GM04503 (cell line): ENCODE results near the gene A4GNT.
"Not testable (repeated sequence)": the region's sequence is repeated elsewhere in the genome, so short reads cannot be mapped to it uniquely, and the experiment has no call there.

Experiments used
- DNase-seq: peaks from one replicate; pipeline ENCODE4 v3.0.0-alpha.2; 2012; ENCODE audit warnings: low read depth

The A4GNT gene

GRCh38 chr3:138132239-138132638 lies at the start of gene A4GNT:
Gene A4GNT, minus strand, starts transcription at chr3:138132390. Its CDS starts 1,134 bp downstream, at chr3:138131256.
- no peak for DNase-seq

DNA sequence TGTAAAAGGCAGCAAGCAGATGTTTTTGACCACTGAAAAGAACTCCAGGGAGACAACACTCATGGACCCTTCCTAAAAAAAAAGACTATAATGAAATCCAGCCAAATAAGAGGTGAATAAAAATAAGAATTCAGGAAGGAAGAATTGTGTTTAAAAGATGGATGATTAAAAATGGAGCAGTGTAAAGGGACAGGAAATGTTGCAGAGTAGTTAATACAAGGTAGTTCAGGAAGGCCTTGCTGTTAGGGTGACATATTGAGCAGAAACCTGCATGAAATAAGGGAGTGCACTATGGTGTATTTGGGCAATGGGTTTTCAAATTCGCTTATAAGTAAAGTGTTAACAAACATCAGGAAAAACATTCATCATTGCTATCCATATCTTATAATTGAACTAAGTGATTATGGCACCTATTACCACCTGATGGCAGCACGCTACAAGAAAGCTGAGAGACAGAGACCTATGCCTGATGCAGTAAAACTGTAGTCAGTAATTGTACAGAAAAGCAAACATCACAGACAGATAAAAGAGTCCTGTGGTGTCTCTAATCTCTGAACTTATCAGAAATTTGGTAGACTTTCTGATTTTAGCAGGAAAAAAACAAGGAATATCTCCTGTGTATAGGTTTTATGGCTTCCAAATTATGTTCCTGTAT lies 48.3 kb upstream of the A4GNT start:
- no peak for DNase-seq

- peak; percentile 47 for DNase-seq
Observed at GRCh38 chr3:138174421-138175131, 42.4 kb upstream of the A4GNT start, which contains the start of gene DBR1. Gene DBR1, minus strand, starts transcription at chr3:138174921. Its CDS starts 126 bp downstream, at chr3:138174795.

GRCh38 chr3:138173769-138174420 lies 41.7 kb upstream of the A4GNT start:
- DNase-seq = no peak

DNA sequence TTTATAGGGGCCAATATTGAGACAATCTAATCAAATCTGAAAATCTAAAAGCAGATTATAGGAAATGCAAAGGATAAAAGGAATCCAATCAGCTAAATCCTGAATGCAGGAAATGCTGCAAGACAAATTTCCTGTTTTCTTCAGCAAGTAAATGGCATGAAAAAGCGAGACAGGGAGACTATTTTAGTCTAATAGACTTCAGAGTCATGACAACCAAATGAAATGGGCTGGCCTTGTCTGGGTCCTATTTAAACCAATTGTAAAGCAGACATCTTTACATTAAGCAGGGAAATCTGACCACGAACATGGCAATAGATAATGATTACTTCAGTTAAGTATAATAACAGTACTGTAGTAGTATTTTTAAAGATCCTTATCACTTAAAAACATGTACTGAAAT lies 40.4 kb upstream of the A4GNT start:
- DNase-seq = no peak

GRCh38 chr3:138165061-138165460 lies 32.9 kb upstream of the A4GNT start:
- DNase-seq = no peak

DNA sequence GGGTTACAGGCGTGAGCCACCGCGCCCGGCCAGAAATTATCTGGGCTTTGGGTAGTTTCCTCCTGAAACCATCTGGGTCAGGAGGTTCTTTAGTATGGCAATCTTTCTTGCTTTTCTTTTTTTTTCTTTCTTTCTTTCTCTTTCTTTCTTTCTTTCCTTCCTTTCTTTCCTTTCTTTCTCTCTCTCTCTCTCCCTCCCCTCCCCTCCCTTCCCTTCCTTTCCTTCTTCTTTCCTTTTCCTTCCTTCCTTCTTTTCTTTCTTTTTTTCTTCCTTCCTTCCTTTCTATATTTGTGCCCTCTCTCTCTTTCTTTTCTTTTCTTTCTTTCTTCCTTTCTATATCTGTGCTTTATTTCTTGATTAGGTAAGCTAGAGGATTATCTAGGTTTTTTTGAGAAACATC lies 25.6 kb upstream of the A4GNT start:
- no peak for DNase-seq

- no peak for DNase-seq
Observed at GRCh38 chr3:138154534-138154933, 22.3 kb upstream of the A4GNT start.

- DNase-seq = no peak
Observed at GRCh38 chr3:138148503-138148902, 16.3 kb upstream of the A4GNT start.

- not testable (repeated sequence) for DNase-seq
Observed at GRCh38 chr3:138142181-138142580, 10.0 kb upstream of the A4GNT start.

- DNase-seq = no peak
Observed at GRCh38 chr3:138140940-138141339, 8.8 kb upstream of the A4GNT start.

GRCh38 chr3:138139691-138140090 lies 7.5 kb upstream of the A4GNT start:
- no peak for DNase-seq

DNA sequence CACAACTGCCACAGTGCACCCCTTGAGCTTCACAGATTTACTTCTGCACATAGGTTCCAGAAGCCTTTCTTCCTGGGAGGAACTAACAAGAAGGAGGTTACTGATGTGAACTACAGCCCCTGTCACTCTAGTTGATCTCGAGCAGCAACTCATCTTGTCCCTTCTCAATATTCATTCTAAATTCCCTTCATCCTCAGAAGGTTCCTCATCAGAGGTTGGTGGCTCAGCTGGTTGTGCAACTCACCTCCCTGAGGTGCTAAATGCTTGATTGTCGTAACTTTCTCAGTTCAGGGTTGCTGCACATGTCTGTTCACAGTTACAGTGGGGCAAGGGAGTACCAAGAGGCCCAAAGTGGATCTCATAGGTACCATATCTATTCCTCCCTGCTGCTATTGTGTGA lies 5.7 kb upstream of the A4GNT start:
- DNase-seq = no peak

DNA sequence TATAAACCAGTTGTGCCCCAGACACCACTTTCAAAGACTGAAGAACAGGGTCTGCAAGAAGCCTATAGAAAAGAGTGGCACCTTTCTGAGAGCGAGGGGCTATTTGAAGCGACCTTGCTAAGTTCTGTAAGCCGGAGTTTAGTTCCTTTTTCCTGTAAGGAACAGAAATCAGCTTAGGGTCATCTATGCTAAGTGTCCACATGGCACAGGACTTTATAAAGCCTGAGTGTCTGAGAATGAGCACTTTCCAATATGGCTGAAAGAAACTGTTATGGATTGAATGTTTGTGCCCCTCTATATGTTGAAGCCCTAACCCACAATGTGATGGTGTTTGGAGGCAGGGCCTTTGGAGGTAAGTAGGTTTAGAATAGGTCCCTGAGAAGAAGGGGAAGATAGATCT lies 4.0 kb upstream of the A4GNT start:
- DNase-seq = no peak

DNA sequence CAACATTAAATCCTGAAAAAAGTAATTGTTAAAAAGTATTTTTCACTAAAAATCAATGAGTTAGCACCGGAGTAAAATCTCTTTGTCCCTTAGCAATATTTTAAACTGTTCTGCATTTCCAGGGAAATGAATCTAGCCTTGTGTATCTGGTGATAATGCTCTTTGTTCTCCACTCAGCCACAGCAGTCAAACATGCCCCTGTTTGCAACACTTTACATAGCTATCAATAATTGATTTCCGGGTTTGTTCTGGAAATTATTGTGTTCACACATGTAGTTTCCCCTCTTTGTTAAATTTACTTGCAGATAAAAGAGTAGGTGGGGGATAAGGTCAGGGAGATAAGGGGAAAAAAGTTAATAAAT lies 3.6 kb upstream of the A4GNT start:
- no peak for DNase-seq

- DNase-seq = no peak
Observed at GRCh38 chr3:138135146-138135832, 3.1 kb upstream of the A4GNT start.

DNA sequence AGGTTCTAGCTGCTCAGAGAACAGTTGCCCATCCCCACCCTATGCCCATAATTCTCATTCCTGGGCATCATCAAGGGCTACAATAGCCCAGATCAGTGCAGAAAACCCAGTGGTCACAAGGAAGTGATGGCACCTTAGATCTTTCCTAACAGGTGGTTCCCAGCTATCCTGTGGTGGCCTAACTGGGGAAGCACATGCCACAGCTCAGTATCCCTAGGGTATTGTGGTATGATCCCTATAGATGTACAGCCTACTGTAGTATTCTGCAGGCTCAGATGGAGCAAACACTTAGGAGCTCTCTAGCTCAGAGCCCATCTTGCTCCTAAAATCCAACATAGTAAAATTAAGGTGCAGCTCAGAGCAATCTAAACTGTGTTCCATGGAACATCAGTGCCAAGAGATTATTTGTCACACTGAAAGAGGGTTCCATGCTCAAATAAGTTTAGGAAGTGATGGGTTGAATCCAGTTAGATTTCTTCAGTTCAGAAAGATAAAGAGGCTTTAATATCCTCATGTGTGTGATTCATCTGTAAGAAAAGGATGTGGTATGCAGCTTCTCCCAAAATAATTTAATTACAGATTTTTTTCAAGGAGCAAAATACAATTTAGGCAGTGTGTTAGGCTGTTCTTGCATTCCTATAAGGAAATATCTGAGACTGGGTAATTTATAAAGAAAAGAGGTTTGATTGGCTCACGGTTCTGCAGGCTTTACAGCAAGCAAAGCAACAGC lies 4.4 kb downstream of the A4GNT start:
- DNase-seq = no peak

GRCh38 chr3:138125548-138126221 lies 6.5 kb downstream of the A4GNT start:
- DNase-seq = no peak

- no peak for DNase-seq
Observed at GRCh38 chr3:138124706-138125355, 7.4 kb downstream of the A4GNT start.

DNA sequence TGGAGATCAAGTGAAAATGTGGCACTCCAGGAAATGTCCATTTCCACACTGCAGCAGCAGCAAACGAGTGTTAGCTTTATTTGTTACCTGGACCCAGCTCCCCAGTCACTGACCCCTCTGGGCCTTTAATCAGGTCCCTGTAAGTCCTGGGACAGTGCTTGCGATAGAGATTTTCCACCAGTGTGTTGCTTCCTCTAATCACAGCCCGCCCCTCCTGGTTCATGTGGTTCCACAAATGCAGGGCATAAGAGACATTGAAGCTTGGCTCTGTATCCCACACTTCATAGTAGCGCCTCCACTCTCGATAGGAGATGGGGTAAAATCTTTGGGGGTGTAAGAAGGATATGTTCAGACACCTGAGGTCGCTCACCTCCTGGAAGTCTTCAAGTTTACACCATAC lies 8.0 kb downstream of the A4GNT start:
- DNase-seq = no peak

DNA sequence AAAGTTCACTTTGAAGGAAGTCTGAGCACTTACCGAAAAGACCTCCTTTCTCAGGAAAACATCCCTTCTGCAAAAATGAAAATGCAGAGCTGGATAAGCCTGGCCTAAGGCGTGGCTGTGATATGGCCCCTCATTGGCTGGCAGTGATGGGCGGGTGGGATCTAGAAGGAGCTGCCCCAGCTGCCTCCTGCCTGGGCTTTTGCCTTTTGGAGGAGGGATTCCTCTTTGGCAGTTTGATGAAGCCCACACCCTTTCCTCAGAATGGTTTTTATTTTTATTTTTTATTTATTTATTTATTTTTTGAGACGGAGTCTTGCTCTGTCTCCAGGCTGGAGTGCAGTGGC lies 12.8 kb downstream of the A4GNT start:
- no peak for DNase-seq
